Left ventricle myocardium superior (tissue), 1 donor: ENCODE data around the gene TACC3. TPM values are rescaled to one million over a fixed set of nuclear protein-coding genes. Genes with fewer than 3 reads are reported as not detected.
"Not testable (repeated sequence)": the region's sequence is repeated elsewhere in the genome, so short reads cannot be mapped to it uniquely, and the experiment has no call there.

Experiments
- ATAC-seq: fragments of 200-7000 bp; cut with Tn5 transposase; one replicate; pipeline ENCODE4 v1.9.1; 2020; ENCODE audit warnings: mild to moderate bottlenecking, moderate library complexity
- DNase-seq: peaks from one replicate; pipeline ENCODE4 v3.0.0-alpha.2; 2020
- intact Hi-C: fragments of 100-400 bp; cut with micrococcal nuclease; formaldehyde crosslinking; loops from one replicate; pipeline ENCODE4 v1.11.0; 2022
- total RNA-seq: library from RNA; stranded (reverse); fragmentation: NEBNext Ultra II Directional; extraction: Animal tissue kit (Norgen Biotek cat#: 25700); gene quantifications from one replicate; pipeline ENCODE4 v1.2.1, GENCODE V29; 2021
- donor health status: DM: no; HTN: yes; CAD: no; lungs with severe emphysema.

TACC3 gene
- total RNA-seq, 1 donor from 2014 or later, result 6.4 TPM

DNA sequence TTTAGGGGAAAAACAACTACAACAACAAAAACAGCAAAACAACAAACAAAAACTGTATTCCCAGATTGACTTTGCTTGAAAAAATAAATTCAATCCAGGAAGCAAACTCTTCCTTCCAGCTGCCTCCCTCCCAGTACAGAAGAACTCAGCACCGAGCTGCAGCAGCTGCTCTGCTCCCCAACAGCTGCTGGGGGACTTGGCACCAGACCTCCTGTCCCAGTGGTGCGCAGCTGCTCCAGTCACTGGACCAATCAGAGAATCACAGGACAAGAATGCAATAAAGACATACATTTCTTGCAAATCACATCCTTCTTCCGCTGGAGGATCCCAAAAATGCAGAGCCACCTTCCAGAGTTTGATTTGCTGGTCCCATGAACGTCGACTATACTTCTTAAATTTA, 25.4 kb upstream of the TACC3 start:
- intact Hi-C loops, result no loop called here

DNA sequence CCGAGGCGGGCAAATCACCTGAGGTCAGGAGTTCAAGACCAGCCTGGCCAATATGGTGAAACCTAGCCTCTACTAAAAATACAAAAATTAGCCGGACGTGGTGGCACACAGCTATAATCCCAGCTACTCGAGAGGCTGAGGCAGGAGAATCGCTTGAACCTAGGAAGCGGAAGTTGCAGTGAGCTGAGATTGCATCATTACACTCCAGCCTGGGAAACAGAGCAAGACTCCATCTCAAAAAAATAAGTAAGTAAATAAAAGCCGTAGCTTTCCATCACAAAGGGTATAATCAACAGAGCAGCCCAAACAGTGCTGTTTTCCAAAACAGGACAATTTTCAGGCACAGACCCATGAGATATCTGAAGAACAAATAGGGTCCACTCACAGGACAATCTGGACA, 19.6 kb upstream of the TACC3 start:
- ATAC-seq, intact Hi-C loops, DNase-seq: not testable (repeated sequence)

More for the DNA sequence above, 25.4 kb upstream of the TACC3 start:
- DNase-seq, result no peak
- peak; percentile 55 for ATAC-seq

DNA sequence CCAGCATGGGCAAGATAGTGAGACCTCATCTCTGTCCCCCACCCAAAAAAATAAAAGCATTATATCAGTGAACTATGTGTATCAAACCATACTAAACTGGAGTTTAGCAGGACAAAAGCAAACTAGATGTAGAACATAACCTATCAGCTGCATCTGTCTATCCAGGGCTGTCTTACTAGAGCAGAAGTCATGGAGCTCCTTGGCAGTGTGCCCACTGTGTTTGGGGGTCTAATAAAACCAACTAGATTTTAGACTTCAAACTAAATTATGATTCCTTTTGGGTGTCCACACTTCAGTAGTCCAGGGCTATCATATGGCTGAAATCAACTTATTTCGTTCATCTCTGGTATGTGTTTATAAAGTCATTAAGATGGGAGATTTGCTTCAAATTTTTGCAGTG, 17.5 kb upstream of the TACC3 start:
- ATAC-seq (no peak), DNase-seq (no peak)
- intact Hi-C loops, result no loop called here

DNA sequence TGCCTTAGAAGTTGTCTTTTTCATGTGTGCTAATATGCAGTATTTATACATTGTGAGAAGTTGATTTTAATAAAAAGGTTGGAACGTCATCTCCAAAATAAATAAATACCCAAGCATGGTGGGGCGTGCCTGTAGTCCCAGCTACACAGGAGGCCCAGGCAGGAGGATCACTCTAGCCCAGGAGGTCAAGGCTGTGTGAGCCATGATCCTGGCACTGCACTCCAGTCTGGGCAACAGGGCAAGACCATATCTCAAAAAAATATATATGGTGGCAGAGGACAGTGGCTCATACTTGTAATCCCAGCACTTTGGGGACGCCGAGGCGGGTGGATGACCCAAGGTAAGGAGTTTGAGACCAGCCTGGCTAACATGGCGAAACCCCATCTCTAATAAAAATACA, 15.6 kb upstream of the TACC3 start:
- intact Hi-C loops, result no loop called here
- ATAC-seq (no peak), DNase-seq (no peak)

DNA sequence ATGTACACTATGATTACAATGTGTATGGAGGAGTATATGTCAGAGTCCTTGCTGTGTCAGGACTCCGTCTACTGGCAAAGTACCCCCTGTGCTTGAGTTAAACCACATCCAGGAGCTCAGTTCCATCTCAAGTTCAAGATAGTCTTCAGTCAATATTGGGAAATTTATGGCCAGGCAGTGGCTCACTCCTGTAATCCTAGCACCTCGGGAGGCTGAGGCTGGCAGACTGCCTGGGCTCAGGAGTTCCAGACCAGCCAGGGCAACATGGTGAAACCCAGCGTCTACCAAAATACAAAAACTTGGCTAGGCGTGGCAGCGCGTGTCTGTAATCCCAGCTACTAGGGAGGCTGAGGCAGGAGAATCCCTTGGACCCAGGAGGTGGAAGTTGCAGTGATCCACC, 15.0 kb upstream of the TACC3 start:
- intact Hi-C loops, result no loop called here
- no peak for DNase-seq
- ATAC-seq, result no peak

DNA sequence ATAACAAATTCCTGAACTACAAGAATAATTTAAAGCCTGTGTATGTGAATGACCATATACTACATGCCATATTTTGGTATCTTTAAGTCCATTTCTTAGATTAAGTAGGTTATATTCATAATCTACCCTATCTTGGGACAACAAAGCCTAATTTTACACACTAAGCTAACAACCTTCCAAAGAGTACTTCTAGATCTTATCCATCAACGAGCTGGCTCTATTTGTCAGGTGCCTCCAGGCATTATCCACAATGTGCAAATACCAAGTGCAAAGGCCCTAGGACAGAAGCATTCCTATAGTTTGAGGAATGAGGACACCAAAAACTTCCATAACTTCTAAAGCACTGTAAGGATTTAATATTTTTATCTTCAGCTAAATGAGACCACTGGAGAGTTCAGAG, 12.7 kb upstream of the TACC3 start:
- DNase-seq, result no peak
- intact Hi-C loops, result no loop called here
- no peak for ATAC-seq

DNA sequence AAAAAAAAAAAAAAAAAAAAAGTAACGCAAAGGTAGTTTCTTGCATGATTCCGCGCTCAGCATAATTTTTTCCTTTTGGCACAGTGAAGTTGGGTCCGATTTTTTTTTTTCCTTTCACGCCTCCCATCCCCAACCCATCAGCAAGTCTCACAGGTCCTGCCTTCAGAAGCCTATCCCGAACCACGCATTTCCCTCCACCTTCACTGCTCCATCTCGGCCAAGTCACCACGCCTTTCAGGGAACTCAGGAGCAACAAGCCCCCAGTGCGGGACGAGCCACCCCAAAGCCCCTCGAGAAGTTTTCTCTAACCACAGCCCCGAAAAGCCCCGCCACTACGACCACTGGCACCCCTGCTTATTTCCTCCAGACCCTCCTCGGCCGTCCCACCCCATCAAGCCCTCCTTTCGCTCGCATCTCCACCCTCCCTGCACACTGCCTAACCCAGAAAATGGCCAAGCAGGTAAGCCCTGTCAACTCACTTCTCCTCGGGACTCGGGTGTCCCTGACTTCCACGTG, 10.2 kb upstream of the TACC3 start:
- intact Hi-C loops, result no loop called here
- no peak for DNase-seq
- ATAC-seq, result no peak

DNA sequence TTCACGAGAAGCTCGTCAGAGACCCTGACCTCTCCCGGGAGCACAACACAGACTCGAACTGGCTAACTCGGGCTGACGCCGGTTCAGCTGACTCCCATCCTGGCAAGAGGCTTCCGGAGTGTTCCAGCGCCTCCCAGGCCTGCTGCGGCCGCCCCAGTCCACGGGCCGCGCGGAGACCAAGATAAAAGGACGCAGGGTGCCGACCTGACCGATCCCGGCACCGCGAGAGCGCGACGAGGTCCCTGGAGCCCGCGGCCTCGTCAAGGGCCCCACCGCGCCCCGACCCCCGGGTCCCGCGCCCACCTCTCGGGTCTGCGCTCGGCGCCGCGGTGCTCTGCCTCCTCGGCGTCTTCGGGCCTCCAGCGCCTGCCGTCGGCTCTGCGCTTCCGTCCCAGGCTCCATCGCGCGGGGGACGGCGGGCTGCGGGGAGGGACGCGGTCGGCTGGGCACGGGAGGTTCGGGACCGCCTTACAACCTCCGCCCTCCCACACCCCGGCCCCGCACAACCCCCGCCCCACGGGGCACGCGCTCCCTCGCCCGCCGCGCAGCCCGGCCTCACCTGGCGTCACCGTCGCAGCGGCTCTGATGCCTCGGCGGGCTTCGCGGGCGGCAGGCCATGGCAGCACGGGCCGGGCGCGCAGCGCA, 9.6 kb upstream of the TACC3 start:
- intact Hi-C loops, result no loop called here
- ATAC-seq (peak; percentile 44), DNase-seq (peak; percentile 64)

DNA sequence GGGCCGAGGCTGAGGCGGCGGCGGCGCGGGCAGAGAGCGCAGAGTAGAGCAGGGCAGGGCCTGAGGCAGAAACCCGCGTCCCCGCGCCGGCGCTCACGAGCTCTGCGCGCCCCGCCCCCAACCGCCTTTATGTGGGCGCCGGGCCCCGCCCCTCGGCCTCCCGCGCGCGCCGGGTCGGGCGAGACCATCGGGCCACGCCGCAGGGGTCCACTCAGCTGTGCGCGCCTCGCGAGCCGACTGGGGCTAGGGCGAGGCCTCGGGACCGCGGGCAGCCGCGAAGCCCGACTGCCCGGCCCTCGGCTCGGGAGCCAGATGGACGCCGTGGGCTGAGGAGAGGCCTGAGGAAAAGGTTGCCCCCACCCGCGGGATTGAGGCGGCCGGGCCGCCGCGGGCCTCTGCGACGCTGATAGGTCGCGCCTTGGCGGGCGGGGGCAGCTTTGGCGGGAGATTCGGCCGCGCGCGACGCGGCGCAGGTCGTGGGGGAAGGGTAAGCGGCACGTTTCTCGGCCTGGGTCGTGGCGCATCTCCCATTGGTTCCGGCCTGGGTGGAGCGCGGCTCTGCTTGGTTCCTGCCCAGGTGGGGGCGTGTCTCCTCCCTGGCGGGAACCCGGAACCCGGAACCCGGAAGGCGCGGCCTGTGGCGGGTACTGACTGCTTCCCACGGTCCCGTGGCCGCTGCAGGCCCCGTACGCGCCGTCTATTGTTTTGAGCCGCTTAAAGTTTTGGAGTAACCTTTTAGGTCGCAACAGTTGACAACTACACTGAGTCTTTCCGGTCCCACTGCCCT, 8.9 kb upstream of the TACC3 start, which contains the start of gene SLBP:
TSS of gene SLBP (minus strand) at position 104 of the 787 bp plus-strand sequence. CDS start 131 bp downstream, outside the sequence.
- intact Hi-C loops, result no loop called here
- DNase-seq (peak; percentile 97), ATAC-seq (peak; percentile 92)

DNA sequence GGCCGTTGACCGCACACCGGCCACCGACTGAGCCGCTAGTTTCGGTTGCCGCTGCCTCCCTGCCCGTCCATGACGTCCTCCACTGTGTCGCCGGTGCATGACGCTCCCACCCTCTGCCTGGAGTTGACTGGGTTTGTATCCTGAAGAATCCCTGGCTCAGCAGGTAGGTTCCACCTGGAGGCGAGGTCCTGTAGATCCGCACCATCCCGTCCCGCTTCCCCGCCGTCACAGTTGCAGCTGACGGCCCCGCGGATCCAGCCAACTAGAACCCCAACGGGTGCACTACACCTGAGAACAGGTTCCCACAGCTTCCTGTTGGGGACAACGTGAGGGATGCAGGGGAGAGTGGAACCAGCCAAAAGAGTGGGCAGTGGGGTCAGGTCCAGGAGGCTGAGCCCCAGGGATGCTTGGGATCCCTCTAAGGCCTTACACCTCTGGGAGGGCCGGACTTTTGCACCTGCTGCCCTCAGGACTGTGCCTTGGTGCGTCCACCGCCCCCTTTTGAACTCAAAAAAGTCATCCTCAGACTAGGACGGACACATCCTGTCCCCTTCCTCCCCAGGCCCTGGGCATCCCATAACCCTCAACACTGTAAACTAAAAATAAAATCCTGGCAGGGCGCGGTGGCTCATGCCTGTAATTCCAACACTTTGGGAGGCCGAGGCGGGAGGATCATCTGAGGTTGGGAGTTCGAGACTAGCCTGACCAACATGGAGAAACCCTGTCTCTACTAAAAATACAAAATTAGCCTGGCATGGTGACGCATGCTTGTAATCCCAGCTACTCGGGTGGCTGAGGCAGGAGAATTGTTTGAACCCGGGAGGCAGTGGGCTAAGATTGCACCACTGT, 8.1 kb upstream of the TACC3 start:
- DNase-seq (no peak), ATAC-seq (peak; percentile 0)
- intact Hi-C loops, result no loop called here

DNA sequence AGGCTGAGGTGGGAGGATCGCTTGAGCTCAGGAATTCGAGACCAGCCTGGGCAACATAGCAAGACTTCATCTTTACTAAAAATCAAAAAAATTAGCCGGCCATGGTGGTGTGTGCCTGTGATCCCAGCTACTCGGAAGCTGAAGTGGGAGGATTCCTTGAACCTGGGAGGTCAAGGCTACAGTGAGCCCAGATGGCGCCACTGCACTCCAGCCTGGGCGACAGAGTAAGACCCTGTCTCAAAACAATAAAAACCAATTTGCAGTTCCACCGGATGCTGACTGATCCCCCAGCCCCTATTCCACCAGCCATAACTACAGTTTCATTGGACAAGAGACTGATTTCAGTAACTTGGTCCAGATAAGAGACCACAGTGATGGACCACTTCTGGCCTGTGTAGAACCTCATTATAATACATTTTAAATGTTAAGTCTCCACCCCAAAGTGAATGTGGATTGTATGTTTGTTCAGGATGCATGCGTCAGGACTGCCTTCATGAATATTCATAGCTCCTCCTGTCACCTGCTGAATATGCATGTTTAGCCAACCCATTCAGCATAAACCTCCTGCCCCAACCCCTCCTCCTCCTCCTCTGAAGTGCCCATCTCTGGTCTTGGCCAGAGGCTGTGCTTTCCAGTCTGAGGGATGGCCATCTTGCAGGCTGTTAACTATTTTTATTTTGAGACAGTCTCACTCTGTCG, 6.9 kb upstream of the TACC3 start:
- no peak for DNase-seq
- intact Hi-C loops, result no loop called here
- no peak for ATAC-seq

DNA sequence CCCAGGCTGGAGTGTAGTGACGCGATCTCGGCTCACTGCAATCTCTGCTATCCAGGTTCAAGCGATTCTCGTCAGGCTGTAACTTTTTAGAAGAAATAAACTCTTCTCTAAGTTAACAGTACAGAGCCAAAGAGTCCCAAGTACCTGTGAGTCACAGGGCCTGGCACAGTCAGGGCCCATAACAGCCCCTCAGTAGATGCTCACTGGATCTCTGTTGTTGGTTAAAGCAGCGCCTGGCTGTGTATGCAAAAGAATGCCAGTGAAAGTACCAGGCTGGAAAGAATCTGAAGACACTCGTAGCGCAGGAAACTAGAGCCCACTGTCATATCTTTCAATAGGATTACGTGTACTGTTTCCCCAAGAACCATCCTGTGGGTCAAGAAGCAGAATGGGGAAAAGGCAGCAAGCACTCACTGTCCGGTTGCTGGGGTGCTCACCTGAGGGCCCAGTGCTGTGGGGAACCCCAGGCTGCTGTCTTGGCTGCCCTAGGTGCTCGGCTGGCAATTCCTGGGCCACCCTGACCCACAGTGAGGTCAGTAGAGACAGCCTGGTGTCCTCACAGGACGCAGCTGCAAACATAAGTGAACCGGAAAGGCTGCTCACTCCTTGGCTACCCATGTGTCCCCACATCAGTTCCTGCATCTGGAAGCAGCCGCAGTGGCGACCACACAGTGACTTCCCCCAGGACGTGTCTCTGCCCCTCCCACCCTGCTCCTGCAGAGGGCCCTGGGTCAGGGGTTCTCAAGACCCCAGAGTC, 6.1 kb upstream of the TACC3 start:
- no peak for DNase-seq
- intact Hi-C loops, result no loop called here
- no peak for ATAC-seq

DNA sequence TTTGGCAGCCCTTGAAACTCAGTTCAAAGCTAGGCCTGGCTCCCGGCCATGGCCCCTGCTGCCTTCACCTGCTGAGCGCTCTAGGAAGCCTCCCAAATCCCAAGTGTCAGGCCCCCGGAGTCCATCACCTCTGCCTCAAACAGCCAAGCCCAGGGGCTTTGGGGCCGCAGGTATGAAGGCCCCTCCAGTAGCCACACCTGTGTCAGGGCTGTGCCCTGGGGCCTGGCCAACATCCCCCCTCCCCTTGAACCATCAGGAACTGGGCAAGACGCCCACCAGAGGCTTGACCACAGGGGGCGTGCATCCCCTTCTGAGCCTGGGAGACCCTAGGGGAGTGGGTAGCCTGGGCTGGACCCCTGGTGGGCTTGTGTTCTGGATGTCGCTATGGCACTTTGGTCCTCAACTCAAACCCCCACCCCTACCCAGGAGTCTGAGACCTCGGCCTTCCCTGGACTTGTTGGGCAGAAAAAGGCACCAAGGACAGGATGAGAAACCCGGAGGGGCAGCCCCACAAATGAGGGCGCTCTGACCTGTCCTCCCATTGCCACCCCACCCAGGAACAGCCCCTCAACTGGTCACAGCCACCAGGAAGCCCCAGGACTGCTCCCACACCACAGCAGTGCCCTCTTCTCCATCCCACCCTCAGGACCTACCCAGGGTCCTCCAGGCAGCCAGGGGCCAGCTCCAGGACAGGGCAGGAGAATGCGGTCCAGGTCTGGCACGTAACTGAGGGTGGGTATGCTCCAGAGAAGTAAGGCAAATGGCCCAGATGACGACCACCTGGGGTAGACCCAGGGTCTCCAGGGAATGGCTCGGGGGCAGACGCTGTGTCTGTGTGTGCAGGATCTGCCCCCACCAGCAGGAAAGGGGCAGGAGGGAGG, 5.0 kb upstream of the TACC3 start:
- DNase-seq (no peak), ATAC-seq (no peak)
- intact Hi-C loops, result no loop called here

DNA sequence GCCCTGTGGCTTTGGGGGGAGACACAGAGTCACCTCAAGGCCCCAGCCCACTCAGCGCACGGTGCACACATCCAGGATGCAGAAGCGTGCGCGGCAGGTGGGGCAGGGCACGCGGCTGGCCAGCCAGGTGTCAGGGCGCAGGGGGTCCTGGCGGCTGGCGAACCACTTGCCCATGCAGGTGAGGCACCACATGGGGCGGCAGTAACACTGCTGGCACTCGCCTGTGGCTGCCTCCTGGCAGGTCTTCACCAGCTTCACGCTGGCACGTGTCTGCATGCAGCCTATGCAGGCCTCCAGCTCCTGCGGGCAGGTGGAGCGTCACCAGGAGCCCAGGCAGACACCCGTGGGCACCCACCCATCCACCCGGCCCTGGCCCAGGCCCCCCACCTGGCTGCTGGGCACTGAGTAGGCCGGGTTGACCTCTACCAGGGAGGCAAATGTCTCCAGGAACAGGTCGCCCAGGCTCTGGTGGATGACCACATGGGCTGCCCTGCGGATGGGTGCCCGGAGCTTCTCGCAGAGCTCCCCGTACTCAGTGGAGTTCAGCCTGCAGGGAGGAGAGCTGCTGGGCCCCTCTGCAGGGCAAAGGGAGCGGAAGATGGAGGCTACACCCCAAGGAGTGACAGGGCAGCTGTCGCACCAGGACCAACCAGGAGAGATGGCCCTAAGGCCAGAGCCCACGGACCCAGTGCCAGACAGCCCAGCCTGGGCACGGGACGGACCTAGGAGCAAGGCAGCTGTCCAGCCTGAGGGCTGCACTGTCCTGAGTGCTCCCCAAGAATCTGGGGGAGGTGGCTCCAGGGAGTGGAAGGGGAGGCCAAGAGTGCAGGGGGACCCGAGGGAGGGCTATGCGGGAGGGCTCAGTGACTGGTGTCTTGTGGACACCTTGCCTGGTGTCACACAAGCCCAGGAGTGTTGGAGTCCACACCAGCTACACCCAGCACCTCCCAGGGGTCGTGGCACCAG, 3.9 kb upstream of the TACC3 start:
- ATAC-seq (no peak), DNase-seq (no peak)
- intact Hi-C loops, result no loop called here

DNA sequence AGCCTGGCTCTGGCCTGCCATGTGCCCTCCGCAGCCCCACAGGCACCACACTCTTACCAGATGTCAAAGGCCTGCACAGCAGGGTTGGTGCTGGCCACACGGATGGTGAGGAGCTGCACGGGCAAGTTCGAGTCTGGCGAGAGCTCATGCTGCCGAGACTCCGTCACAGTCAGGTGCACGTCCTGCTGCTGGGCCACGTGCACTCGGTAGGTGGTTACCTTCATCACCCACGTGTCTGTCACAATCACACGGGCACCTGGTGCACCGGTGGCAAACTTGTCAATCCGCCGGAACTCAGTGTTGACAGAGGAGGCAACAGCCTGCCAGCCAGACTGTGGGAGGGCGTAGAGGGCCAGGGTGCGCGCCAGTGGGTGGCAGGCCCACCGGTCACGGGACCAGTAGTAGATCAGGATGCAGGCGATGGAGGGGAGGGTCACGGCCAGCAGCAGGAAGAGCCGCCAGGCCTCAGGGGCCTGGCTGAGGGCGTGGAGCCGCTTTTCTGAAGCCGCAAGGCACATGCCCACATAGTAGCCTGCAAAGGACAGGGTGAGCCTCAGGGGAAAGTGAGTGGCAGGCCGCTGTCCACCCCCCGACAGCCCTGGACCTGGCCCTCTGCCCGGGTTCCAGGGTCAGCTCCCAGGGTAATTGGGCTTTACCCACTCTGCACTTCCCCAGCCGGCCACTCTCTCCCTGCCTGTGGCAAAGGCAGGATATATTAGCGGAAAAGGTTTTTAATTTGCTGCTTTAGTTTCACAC, 3.0 kb upstream of the TACC3 start:
- ATAC-seq, result no peak
- intact Hi-C loops, result no loop called here
- DNase-seq, result no peak
